H9 (cell line): Measurements from ENCODE around the gene RUSC2. TPM values are rescaled to one million over a fixed set of nuclear protein-coding genes. Genes with fewer than 3 reads are reported as not detected.
"Not testable (repeated sequence)": the region's sequence is repeated elsewhere in the genome, so short reads cannot be mapped to it uniquely, and the experiment has no call there.

Experiments used
- DNase-seq: peaks from one replicate; pipeline ENCODE4 v3.0.0-alpha.2; 2017
- H2AFZ ChIP-seq: one replicate; pipeline ENCODE4 v1.6.1; 2013; ENCODE audit warnings: mild to moderate bottlenecking, low read length, control low read depth, moderate library complexity
- H2AK5ac ChIP-seq: 2 replicates; pipeline ENCODE4 v1.6.1; 2013; ENCODE audit warnings: low read length, control low read depth, mixed read lengths; ENCODE audit not compliant: insufficient read length
- H2BK120ac ChIP-seq: one replicate; pipeline ENCODE4 v1.6.1; 2013; ENCODE audit warnings: low read depth, mild to moderate bottlenecking, low read length, control low read depth, inconsistent platforms; ENCODE audit not compliant: poor library complexity, severe bottlenecking
- H2BK12ac ChIP-seq: 2 replicates; pipeline ENCODE4 v1.6.1; 2013; ENCODE audit warnings: low read length, control low read depth, mixed read lengths, low read depth; ENCODE audit not compliant: insufficient read length
- H2BK15ac ChIP-seq: 2 replicates; pipeline ENCODE4 v1.6.1; 2013; ENCODE audit warnings: low read depth, low read length, control low read depth
- H2BK20ac ChIP-seq: one replicate; pipeline ENCODE4 v1.6.1; 2013; ENCODE audit warnings: low read depth, mild to moderate bottlenecking, low read length, control low read depth, inconsistent platforms; ENCODE audit not compliant: poor library complexity, severe bottlenecking
- H2BK5ac ChIP-seq: 2 replicates; pipeline ENCODE4 v1.6.1; 2013; ENCODE audit warnings: low read length, control low read depth, mixed read lengths; ENCODE audit not compliant: insufficient read length
- H3K14ac ChIP-seq: 2 replicates; pipeline ENCODE4 v1.6.1; 2013; ENCODE audit warnings: low read length, control low read depth; ENCODE audit not compliant: insufficient read depth
- H3K18ac ChIP-seq: 2 replicates; pipeline ENCODE4 v1.6.1; 2013; ENCODE audit warnings: low read depth, mild to moderate bottlenecking, mixed read lengths, low read length, control low read depth; ENCODE audit not compliant: insufficient read length
- H3K23ac ChIP-seq: 2 replicates; pipeline ENCODE4 v1.6.1; 2013; ENCODE audit warnings: low read length, control low read depth, mixed read lengths, low read depth; ENCODE audit not compliant: insufficient read length
- H3K23me2 ChIP-seq: 2 replicates; pipeline ENCODE4 v1.6.1; 2013; ENCODE audit warnings: low read depth, mild to moderate bottlenecking, mixed read lengths, low read length, control low read depth; ENCODE audit not compliant: insufficient read length, poor library complexity, severe bottlenecking
- H3K27ac ChIP-seq: 2 replicates; pipeline ENCODE4 v1.5.1; 2013; ENCODE audit warnings: low read length, control low read depth, mixed read lengths, low read depth; ENCODE audit not compliant: insufficient read length
- H3K27me3 ChIP-seq: 2 replicates; pipeline ENCODE4 v1.6.1; 2013; ENCODE audit warnings: low read length, control low read depth, inconsistent platforms; ENCODE audit not compliant: insufficient read depth
- H3K4ac ChIP-seq: 2 replicates; pipeline ENCODE4 v1.6.1; 2013; ENCODE audit warnings: low read depth, mild to moderate bottlenecking, control low read depth, inconsistent platforms, low read length, moderate library complexity
- H3K4me1 ChIP-seq: 2 replicates; pipeline ENCODE4 v1.6.1; 2013; ENCODE audit warnings: low read length, control low read depth, inconsistent platforms; ENCODE audit not compliant: insufficient read depth
- H3K4me2 ChIP-seq: 2 replicates; pipeline ENCODE4 v1.6.1; 2013; ENCODE audit warnings: low read length, control low read depth, mixed read lengths; ENCODE audit not compliant: insufficient read length, insufficient read depth
- H3K56ac ChIP-seq: 2 replicates; pipeline ENCODE4 v1.6.1; 2013; ENCODE audit warnings: low read depth, mild to moderate bottlenecking, mixed read lengths, low read length, control low read depth; ENCODE audit not compliant: insufficient read length
- H3K79me1 ChIP-seq: 2 replicates; pipeline ENCODE4 v1.6.1; 2013; ENCODE audit warnings: low read depth, mild to moderate bottlenecking, moderate library complexity, low read length, control low read depth, inconsistent platforms; ENCODE audit not compliant: insufficient read depth, poor library complexity, severe bottlenecking
- H3K79me2 ChIP-seq: 2 replicates; pipeline ENCODE4 v1.6.1; 2013; ENCODE audit warnings: low read length, control low read depth, inconsistent platforms; ENCODE audit not compliant: insufficient read depth
- H3K9ac ChIP-seq: 2 replicates; pipeline ENCODE4 v1.6.1; 2013; ENCODE audit warnings: low read length, control low read depth, mixed read lengths; ENCODE audit not compliant: insufficient read length; ENCODE audit errors: extremely low read depth
- H3K9me3 ChIP-seq: one replicate; pipeline ENCODE4 v1.6.1; 2013; ENCODE audit warnings: low read depth, low read length, inconsistent platforms; ENCODE audit not compliant: control insufficient read depth
- H3T11ph ChIP-seq: one replicate; pipeline ENCODE4 v1.6.1; 2013; ENCODE audit warnings: mild to moderate bottlenecking, low read length, control low read depth, inconsistent platforms
- H4K20me1 ChIP-seq: one replicate; pipeline ENCODE4 v1.6.1; 2013; ENCODE audit not compliant: control insufficient read depth, insufficient read length, insufficient read depth
- H4K5ac ChIP-seq: 2 replicates; pipeline ENCODE4 v1.6.1; 2013; ENCODE audit warnings: low read depth, mild to moderate bottlenecking, mixed read lengths, low read length, control low read depth; ENCODE audit not compliant: insufficient read length
- H4K8ac ChIP-seq: replicated peaks from 2 replicates; pipeline ENCODE4 v1.6.1; 2013; ENCODE audit warnings: low read length, control low read depth, mixed read lengths, low read depth; ENCODE audit not compliant: insufficient read length
- H4K91ac ChIP-seq: 2 replicates; pipeline ENCODE4 v1.6.1; 2013; ENCODE audit warnings: low read depth, mild to moderate bottlenecking, moderate library complexity, mixed read lengths, low read length, control low read depth; ENCODE audit not compliant: insufficient read length
- H3K27ac Mint-ChIP-seq, 3 experiments: 2 replicates in 2 of 3; 3 replicates in 1 of 3; pipeline ENCODE4 v1.8.0; 2020 to 2021; ENCODE audit warnings: mixed read lengths in 3 of 3, mild to moderate bottlenecking in 1 of 3, moderate library complexity in 1 of 3
- H3K27me3 Mint-ChIP-seq: 2 replicates; pipeline ENCODE4 v1.8.0; 2021; ENCODE audit warnings: low read depth, mild to moderate bottlenecking, moderate library complexity, mixed read lengths
- H3K36me3 Mint-ChIP-seq, 3 experiments: 2 replicates in 2 of 3; 3 replicates in 1 of 3; pipeline ENCODE4 v1.8.0; 2020 to 2021; ENCODE audit warnings: low read depth in 3 of 3, mixed read lengths in 3 of 3; ENCODE audit not compliant: insufficient read depth in 1 of 3
- H3K4me1 Mint-ChIP-seq, 2 experiments: 2 replicates each; pipeline ENCODE4 v1.8.0; 2020; ENCODE audit warnings: mixed read lengths in 2 of 2
- H3K4me3 Mint-ChIP-seq, 2 experiments: 2 replicates in 1 of 2; 3 replicates in 1 of 2; pipeline ENCODE4 v1.8.0; 2020 to 2021; ENCODE audit warnings: mild to moderate bottlenecking in 2 of 2, mixed read lengths in 2 of 2, moderate library complexity in 1 of 2
- H3K9me3 Mint-ChIP-seq, 2 experiments: 2 replicates in 1 of 2; 3 replicates in 1 of 2; pipeline ENCODE4 v1.8.0; 2020; ENCODE audit warnings: mild to moderate bottlenecking in 2 of 2, mixed read lengths in 2 of 2, moderate library complexity in 1 of 2
- CTCF ChIP-seq: fragments of 200-600 bp; sonication (generic); conservative IDR thresholded peaks from 3 replicates; pipeline ENCODE4 v1.8.0; 2021; ENCODE audit warnings: antibody characterized with exemption, mild to moderate bottlenecking
- WGBS: extraction: QIAGEN DNeasy Blood & Tissue Kit; methylation state at CpG from one replicate; pipeline ENCODE4 v1.1.7; 2013; ENCODE audit warnings: missing lambda C conversion rate, low lambda C conversion rate, mixed read lengths; ENCODE audit not compliant: insufficient read length; ENCODE audit errors: extremely low coverage; 5-methylcytosine and 5-hydroxymethylcytosine counted together
- total RNA-seq: library from RNA; stranded (reverse); gene quantifications from 2 replicates; pipeline ENCODE4 v1.2.1, GENCODE V29; 2021

Gene RUSC2
- total RNA-seq, 1 experiment from 2014 or later: 6.3 TPM

GRCh38 chr9:35522700-35523099 lies 32.8 kb downstream of the RUSC2 start:
- no peaks in the 10 kb centered on the region for H3K79me1 ChIP-seq
- H2BK15ac ChIP-seq: no peak overlapping the region
- Mint-ChIP-seq H3K36me3 (no peaks in the 10 kb centered on the region), H3K27ac (no peak overlapping the region), H3K27me3 (no peaks in the 10 kb centered on the region), H3K4me3 (no peak overlapping the region), H3K9me3 (no peaks in the 10 kb centered on the region), H3K4me1 (peaks cover 29 to 31% of the 10 kb centered on the region in 2 experiments)
- H3K56ac ChIP-seq: no peak overlapping the region
- no peak overlapping the region for H2BK12ac ChIP-seq
- H3K23ac ChIP-seq: no peak overlapping the region
- no peak overlapping the region for H3K4me2 ChIP-seq
- H4K91ac ChIP-seq: no peak overlapping the region
- no peak overlapping the region for H3K27ac ChIP-seq
- no peak overlapping the region for H2BK120ac ChIP-seq
- H3K9ac ChIP-seq: no peak overlapping the region
- no peak overlapping the region for H4K8ac ChIP-seq
- H4K5ac ChIP-seq: no peak overlapping the region
- TF ChIP-seq CTCF: no peak
- H2AFZ ChIP-seq: no peak overlapping the region
- no peak overlapping the region for H3K18ac ChIP-seq
- H2BK5ac ChIP-seq: no peak overlapping the region
- no peaks in the 10 kb centered on the region for H3K27me3 ChIP-seq
- H3T11ph ChIP-seq: no peak overlapping the region
- no CpG with 5 or more reads among the region's 1 CpG for WGBS
- DNase-seq: no peak
- no peaks in the 10 kb centered on the region for H3K79me2 ChIP-seq
- H3K9me3 ChIP-seq: no peaks in the 10 kb centered on the region
- H3K4me1 ChIP-seq: peaks cover 14% of the 10 kb centered on the region
- no peaks in the 10 kb centered on the region for H4K20me1 ChIP-seq
- H2BK20ac ChIP-seq: no peak overlapping the region
- no peak overlapping the region for H3K14ac ChIP-seq
- H3K4ac ChIP-seq: no peak overlapping the region
- no peak overlapping the region for H2AK5ac ChIP-seq
- no peaks in the 10 kb centered on the region for H3K23me2 ChIP-seq

GRCh38 chr9:35523556-35523955 lies 33.6 kb downstream of the RUSC2 start:
- not testable (repeated sequence) for H3K9ac ChIP-seq, H3K36me3 Mint-ChIP-seq, H2BK120ac ChIP-seq, H3K27me3 Mint-ChIP-seq, H3K4ac ChIP-seq, H3K9me3 ChIP-seq, H3K27ac ChIP-seq, H3T11ph ChIP-seq, H2AK5ac ChIP-seq, H3K18ac ChIP-seq, DNase-seq, H3K79me1 ChIP-seq, H3K23ac ChIP-seq, H3K23me2 ChIP-seq, H2BK20ac ChIP-seq, H3K79me2 ChIP-seq, H4K91ac ChIP-seq, H2AFZ ChIP-seq, H3K4me2 ChIP-seq, H2BK5ac ChIP-seq, H2BK15ac ChIP-seq, H3K14ac ChIP-seq, H3K27ac Mint-ChIP-seq, H4K5ac ChIP-seq, H2BK12ac ChIP-seq, H3K27me3 ChIP-seq, H3K4me3 Mint-ChIP-seq, H3K9me3 Mint-ChIP-seq, H4K20me1 ChIP-seq, H3K56ac ChIP-seq, H4K8ac ChIP-seq
- peaks cover 12% of the 10 kb centered on the region for H3K4me1 ChIP-seq
- H3K4me1 Mint-ChIP-seq: peaks cover 20 to 22% of the 10 kb centered on the region in 2 experiments
